SK-N-SH treated with all-trans-retinoic acid at 6 μM for 48 hours (cell line): Measurements from ENCODE around the gene CDC14A.

ENCODE experiments used
- CSDC2 ChIP-seq: fragments of 250-450 bp; sonication (Bioruptor Pico); IDR thresholded peaks from 2 replicates; pipeline ENCODE4 v1.5.0; 2020; ENCODE audit warnings: mild to moderate bottlenecking, moderate library complexity
- PATZ1 ChIP-seq: fragments of 250-450 bp; sonication (Bioruptor Pico); IDR thresholded peaks from 2 replicates; pipeline ENCODE4 v1.8.0; 2020; ENCODE audit warnings: mild to moderate bottlenecking, moderate library complexity, borderline replicate concordance
- RARB ChIP-seq: fragments of 250-450 bp; sonication (Bioruptor Pico); IDR thresholded peaks from 2 replicates; pipeline ENCODE4 v1.8.0; 2021; ENCODE audit warnings: mild to moderate bottlenecking, moderate library complexity
- SNAI2 ChIP-seq: fragments of 250-450 bp; sonication (Bioruptor Pico); IDR thresholded peaks from 2 replicates; pipeline ENCODE4 v1.5.0; 2020; ENCODE audit warnings: mild to moderate bottlenecking, moderate library complexity
- TCF4 ChIP-seq: fragments of 250-450 bp; sonication (Bioruptor Pico); IDR thresholded peaks from 2 replicates; pipeline ENCODE4 v1.8.0; 2021; ENCODE audit warnings: mild to moderate bottlenecking, moderate library complexity, borderline replicate concordance
- TOX ChIP-seq: fragments of 250-450 bp; sonication (Bioruptor Pico); IDR thresholded peaks from 2 replicates; pipeline ENCODE4 v1.8.0; 2021; ENCODE audit warnings: mild to moderate bottlenecking, moderate library complexity, borderline replicate concordance
- ZFP3 ChIP-seq: fragments of 250-450 bp; sonication (Bioruptor Pico); IDR thresholded peaks from 2 replicates; pipeline ENCODE4 v1.5.0; 2020; ENCODE audit warnings: mild to moderate bottlenecking, moderate library complexity
- ZFP30 ChIP-seq: fragments of 450-650 bp; formaldehyde crosslinking; IDR thresholded peaks from 2 replicates; pipeline ENCODE4 v1.5.0; 2022; ENCODE audit warnings: mild to moderate bottlenecking, moderate library complexity
- TF ChIP-seq, protein P1 (sequence below): fragments of 250-450 bp; sonication (Bioruptor Pico); IDR thresholded peaks from 2 replicates; pipeline ENCODE4 v1.5.1; 2021; ENCODE audit warnings: mild to moderate bottlenecking, moderate library complexity
- TF ChIP-seq, protein P2 (sequence below): fragments of 250-450 bp; sonication (Bioruptor Pico); IDR thresholded peaks from 2 replicates; pipeline ENCODE4 v1.5.1; 2020; ENCODE audit warnings: low read depth, mild to moderate bottlenecking, moderate library complexity
- TF ChIP-seq, protein P3 (sequence below): fragments of 250-450 bp; sonication (Bioruptor Pico); IDR thresholded peaks from 2 replicates; pipeline ENCODE4 v1.8.0; 2021; ENCODE audit warnings: low read depth, mild to moderate bottlenecking, moderate library complexity, borderline replicate concordance

DNA sequence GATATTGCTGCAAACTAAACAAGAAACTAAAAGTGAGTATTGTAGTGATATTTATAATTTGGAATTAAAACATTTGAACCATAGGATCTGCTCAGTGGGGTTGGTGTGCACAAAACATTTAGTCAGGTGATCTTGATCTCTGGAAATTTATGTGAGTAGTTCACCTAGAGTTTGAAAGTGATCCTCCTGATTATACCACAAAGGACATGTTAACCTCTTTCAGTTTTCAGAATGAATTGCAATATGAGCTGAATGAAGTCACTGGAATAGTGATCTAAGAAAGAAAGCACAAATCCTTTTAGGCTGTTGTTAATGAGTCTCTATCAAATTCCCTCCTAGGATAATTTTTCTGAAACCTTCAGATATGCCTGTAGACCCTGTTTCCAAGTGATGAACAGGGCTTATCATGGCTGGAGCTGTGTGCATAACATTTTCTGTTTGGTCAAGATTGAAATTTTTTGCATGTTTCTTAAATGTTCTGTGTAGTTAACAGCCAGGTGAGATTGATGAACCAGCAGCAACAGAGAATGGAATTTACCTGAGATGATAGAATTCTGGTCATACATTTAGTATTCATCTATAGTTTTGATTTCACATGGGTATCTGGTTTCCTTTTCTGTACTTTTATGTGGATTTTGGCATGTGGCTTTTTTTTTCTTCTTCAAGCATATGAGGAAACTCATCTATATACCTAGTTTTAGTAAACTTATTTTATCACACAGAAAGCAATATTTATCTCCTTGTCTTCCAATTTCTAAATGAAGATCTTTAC is 25.5 kb downstream of the CDC14A start:
- no peak for TF ChIP-seq SNAI2 (CRISPR knock-in tag)
- no peak for TF ChIP-seq ZFP3 (CRISPR knock-in tag)
- TF ChIP-seq, protein P1, sequence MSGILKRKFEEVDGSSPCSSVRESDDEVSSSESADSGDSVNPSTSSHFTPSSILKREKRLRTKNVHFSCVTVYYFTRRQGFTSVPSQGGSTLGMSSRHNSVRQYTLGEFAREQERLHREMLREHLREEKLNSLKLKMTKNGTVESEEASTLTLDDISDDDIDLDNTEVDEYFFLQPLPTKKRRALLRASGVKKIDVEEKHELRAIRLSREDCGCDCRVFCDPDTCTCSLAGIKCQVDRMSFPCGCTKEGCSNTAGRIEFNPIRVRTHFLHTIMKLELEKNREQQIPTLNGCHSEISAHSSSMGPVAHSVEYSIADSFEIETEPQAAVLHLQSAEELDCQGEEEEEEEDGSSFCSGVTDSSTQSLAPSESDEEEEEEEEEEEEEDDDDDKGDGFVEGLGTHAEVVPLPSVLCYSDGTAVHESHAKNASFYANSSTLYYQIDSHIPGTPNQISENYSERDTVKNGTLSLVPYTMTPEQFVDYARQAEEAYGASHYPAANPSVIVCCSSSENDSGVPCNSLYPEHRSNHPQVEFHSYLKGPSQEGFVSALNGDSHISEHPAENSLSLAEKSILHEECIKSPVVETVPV: no peak
- TF ChIP-seq RARB: no peak
- no peak for TF ChIP-seq TOX (CRISPR knock-in tag)
- TF ChIP-seq, protein P2, sequence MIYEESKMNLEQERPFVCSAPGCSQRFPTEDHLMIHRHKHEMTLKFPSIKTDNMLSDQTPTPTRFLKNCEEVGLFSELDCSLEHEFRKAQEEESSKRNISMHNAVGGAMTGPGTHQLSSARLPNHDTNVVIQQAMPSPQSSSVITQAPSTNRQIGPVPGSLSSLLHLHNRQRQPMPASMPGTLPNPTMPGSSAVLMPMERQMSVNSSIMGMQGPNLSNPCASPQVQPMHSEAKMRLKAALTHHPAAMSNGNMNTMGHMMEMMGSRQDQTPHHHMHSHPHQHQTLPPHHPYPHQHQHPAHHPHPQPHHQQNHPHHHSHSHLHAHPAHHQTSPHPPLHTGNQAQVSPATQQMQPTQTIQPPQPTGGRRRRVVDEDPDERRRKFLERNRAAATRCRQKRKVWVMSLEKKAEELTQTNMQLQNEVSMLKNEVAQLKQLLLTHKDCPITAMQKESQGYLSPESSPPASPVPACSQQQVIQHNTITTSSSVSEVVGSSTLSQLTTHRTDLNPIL: no peak
- TF ChIP-seq, protein P3, sequence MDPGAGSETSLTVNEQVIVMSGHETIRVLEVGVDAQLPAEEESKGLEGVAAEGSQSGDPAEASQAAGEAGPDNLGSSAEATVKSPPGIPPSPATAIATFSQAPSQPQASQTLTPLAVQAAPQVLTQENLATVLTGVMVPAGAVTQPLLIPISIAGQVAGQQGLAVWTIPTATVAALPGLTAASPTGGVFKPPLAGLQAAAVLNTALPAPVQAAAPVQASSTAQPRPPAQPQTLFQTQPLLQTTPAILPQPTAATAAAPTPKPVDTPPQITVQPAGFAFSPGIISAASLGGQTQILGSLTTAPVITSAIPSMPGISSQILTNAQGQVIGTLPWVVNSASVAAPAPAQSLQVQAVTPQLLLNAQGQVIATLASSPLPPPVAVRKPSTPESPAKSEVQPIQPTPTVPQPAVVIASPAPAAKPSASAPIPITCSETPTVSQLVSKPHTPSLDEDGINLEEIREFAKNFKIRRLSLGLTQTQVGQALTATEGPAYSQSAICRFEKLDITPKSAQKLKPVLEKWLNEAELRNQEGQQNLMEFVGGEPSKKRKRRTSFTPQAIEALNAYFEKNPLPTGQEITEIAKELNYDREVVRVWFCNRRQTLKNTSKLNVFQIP (CRISPR knock-in tag): no peak
- TF ChIP-seq ZFP30 (CRISPR knock-in tag): no peak
- no peak for TF ChIP-seq CSDC2
- no peak for TF ChIP-seq PATZ1 (CRISPR knock-in tag)
- TF ChIP-seq TCF4 (CRISPR knock-in tag): no peak
